ENCODE measurements around the gene AOC1.

The AOC1 gene

GRCh38 chr7:150849204-150849775, 3.0 kb upstream of the AOC1 start:
- no peak for TF ChIP-seq CTCF (IDR thresholded peaks at IDR 0.05)

- no peak for TF ChIP-seq CTCF (IDR thresholded peaks at IDR 0.05)
Observed at GRCh38 chr7:150850273-150850672, 2.0 kb upstream of the AOC1 start.

GRCh38 chr7:150851492-150852370, 586 bp upstream of the AOC1 start:
- TF ChIP-seq CTCF (IDR thresholded peaks at IDR 0.05), result no peak

- no peak for TF ChIP-seq CTCF (IDR thresholded peaks at IDR 0.05)
Observed at GRCh38 chr7:150854066-150855000, 2.0 kb downstream of the AOC1 start.

GRCh38 chr7:150855046-150855445, 2.7 kb downstream of the AOC1 start:
- TF ChIP-seq CTCF (IDR thresholded peaks at IDR 0.05), result no peak

GRCh38 chr7:150855476-150856302, 3.4 kb downstream of the AOC1 start:
- TF ChIP-seq CTCF (IDR thresholded peaks at IDR 0.05), result no peak

Data from LNCAP (cell line).